Measurements from ENCODE around the gene CCDC157.

CCDC157 gene

DNA sequence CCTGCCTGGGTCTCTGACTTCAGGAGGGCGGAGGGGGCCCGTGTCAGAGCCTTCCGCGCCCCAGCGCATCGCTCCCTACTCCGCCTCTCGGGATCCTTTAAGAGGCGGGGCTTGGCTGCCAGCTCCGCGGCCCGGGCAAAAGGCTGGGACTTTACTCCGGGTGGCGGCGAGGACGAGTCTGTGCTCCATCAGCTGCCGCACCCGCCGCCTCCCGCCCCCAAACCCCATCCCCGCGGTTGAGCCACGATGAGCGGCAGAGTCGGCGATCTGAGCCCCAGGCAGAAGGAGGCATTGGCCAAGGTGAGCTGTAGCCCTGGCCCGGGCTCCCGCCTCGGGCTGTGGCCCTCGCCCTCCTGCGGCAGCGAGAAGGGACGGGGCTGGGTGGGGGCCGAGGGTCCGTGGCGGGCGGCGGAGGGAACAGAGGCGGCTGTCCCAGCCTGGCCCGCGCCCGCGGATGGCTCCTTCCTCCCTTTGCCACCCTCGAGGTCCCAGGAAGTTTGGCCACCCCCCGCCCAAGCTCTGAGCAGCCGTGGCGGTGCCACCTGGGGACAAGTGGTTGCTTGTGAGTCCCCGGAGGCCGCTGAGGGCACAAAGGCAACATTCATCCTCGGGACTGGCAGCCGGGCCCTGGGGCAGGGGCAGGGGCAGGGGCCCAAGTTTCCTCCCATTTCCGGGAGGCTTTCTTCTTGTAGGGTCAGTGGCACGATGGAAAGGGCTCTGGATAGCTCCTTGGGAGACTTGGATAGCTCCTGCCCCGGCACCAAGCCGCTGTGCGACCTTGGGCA lies 40.3 kb downstream of the CCDC157 start, which contains the start of gene SEC14L2:
TSS of gene SEC14L2 (plus strand) at position 148 of the 785 bp plus-strand sequence. CDS start at position 247, 99 bp downstream.
- H2AFZ ChIP-seq (ENCODE audit: low read length) = peak within 1 kb of the TSS; percentile 86
- peak within 1 kb of the TSS; percentile 81 for H3K9ac ChIP-seq (ENCODE audit: low read depth, low read length, poor library complexity, severe bottlenecking)
- TF ChIP-seq EZH2phosphoT487 (IDR thresholded peaks at IDR 0.05; ENCODE audit: borderline replicate concordance) = no peak
- TF ChIP-seq, protein P1, sequence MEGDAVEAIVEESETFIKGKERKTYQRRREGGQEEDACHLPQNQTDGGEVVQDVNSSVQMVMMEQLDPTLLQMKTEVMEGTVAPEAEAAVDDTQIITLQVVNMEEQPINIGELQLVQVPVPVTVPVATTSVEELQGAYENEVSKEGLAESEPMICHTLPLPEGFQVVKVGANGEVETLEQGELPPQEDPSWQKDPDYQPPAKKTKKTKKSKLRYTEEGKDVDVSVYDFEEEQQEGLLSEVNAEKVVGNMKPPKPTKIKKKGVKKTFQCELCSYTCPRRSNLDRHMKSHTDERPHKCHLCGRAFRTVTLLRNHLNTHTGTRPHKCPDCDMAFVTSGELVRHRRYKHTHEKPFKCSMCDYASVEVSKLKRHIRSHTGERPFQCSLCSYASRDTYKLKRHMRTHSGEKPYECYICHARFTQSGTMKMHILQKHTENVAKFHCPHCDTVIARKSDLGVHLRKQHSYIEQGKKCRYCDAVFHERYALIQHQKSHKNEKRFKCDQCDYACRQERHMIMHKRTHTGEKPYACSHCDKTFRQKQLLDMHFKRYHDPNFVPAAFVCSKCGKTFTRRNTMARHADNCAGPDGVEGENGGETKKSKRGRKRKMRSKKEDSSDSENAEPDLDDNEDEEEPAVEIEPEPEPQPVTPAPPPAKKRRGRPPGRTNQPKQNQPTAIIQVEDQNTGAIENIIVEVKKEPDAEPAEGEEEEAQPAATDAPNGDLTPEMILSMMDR (conservative IDR thresholded peaks at IDR 0.05; ENCODE audit: low read length) = no peak

DNA sequence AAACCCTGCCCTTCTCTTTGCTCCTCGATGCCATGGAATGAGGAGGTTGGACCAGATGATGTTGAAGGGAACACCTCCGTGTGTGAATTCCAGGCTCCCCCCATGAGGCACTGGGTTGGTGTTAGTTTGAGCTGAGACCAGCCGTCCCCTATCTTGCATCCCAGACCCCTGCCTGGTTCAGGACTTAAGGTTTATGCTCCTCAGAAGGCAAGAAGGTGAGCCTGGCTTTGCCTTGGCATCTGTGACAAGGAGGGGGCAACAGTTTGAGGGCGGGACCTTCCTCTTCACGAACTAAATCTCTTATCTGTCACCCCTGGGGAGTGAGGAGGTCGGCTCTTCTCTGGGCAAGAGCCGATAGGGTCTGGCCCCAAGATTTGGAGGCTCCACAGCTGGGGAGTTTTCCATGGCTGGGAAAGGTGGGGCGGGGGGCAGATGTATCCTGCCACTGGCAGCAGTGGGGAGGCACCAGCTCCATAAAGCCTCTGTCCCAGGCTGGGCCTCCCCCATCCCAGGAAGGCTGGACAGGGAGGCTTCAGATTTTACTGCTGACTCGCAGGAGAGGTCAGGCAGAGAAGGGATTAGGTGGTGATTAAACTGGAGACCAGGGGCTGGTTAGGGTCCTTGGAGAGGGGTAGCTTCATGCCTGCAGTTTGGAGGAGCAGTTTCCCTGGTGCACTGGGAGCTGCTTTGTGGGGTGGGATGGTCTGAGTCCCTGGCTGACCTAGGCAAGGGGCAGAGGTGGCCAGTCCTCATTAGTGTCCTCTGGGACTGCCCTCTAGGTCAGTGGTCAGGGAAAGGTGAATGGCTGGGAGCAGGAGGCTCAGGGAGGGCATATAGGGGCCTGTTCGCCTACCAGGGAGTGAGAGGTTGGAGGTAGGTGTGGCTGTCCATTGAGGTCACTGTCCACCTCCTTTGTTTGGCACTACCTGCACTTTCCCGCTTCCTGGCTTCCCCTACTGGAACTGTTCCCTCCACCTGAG lies 41.1 kb downstream of the CCDC157 start:
- Histone ChIP-seq H3K27me3 (ENCODE audit: insufficient read depth, low read length, poor library complexity, severe bottlenecking) (no peaks in the 10 kb centered on the region), H3K4me1 (ENCODE audit: insufficient read depth, low read length, poor library complexity, severe bottlenecking) (peaks cover 36% of the 10 kb centered on the region), H3K9ac (ENCODE audit: low read depth, low read length, poor library complexity, severe bottlenecking) (peak overlapping the region; percentile 81), H4K20me1 (ENCODE audit: insufficient read depth, low read length, poor library complexity, severe bottlenecking) (peaks cover 7% of the 10 kb centered on the region), H3F3A (ENCODE audit: low read depth) (no peaks in the 10 kb centered on the region), H3K36me3 (ENCODE audit: insufficient read depth, low read length) (no peaks in the 10 kb centered on the region), H3K9me2 (replicated peaks; ENCODE audit: low read depth, low read length) (no peaks in the 10 kb centered on the region), H2AFZ (ENCODE audit: low read length) (peak overlapping the region; percentile 86; the same call in 1 of the 2 replicates), H3K4me3 (ENCODE audit: low read length, poor library complexity, severe bottlenecking) (peak overlapping the region; percentile 90), H3K4me2 (ENCODE audit: low read depth, low read length, poor library complexity, severe bottlenecking) (peak overlapping the region; percentile 98), H3K9me3 (ENCODE audit: insufficient read depth, low read depth, low read length) (no peaks in the 10 kb centered on the region), H3K79me2 (ENCODE audit: insufficient read depth, low read length) (peaks cover 34% of the 10 kb centered on the region)
- TF ChIP-seq, protein P1 (conservative IDR thresholded peaks at IDR 0.05; ENCODE audit: low read length) = no peak
- no peak for TF ChIP-seq EZH2phosphoT487 (IDR thresholded peaks at IDR 0.05; ENCODE audit: borderline replicate concordance)

More for the DNA sequence above, 40.3 kb downstream of the CCDC157 start, which contains the start of gene SEC14L2:
- no peaks in the 10 kb centered on the region for H3K36me3 ChIP-seq (ENCODE audit: insufficient read depth, low read length)
- H3K27me3 ChIP-seq (ENCODE audit: insufficient read depth, low read length, poor library complexity, severe bottlenecking) = no peaks in the 10 kb centered on the region
- H3K9me3 ChIP-seq (ENCODE audit: insufficient read depth, low read depth, low read length) = no peaks in the 10 kb centered on the region
- H3K4me3 ChIP-seq (ENCODE audit: low read length, poor library complexity, severe bottlenecking) = peak within 1 kb of the TSS; percentile 90
- H3K9me2 ChIP-seq (replicated peaks; ENCODE audit: low read depth, low read length) = no peaks in the 10 kb centered on the region
- H3K4me1 ChIP-seq (ENCODE audit: insufficient read depth, low read length, poor library complexity, severe bottlenecking) = peaks cover 43% of the 10 kb centered on the region
- H3K4me2 ChIP-seq (ENCODE audit: low read depth, low read length, poor library complexity, severe bottlenecking) = peak within 1 kb of the TSS; percentile 98
- H3K79me2 ChIP-seq (ENCODE audit: insufficient read depth, low read length) = peaks cover 34% of the 10 kb centered on the region
- H3F3A ChIP-seq (ENCODE audit: low read depth) = no peaks in the 10 kb centered on the region
- peaks cover 7% of the 10 kb centered on the region for H4K20me1 ChIP-seq (ENCODE audit: insufficient read depth, low read length, poor library complexity, severe bottlenecking)

Data from Loucy (cell line).